HG03342 (cell line): Measurements from ENCODE around the gene PRR29.
A peak's percentile ranks its signal among the peaks of the same experiment; 100 is the strongest.

Source experiments
- ATAC-seq: cut with Tn5 transposase; IDR thresholded peaks from one replicate; pipeline ENCODE4 v1.9.1; 2021; ENCODE audit warnings: mild to moderate bottlenecking, moderate library complexity; ENCODE audit not compliant: unreplicated experiment

PRR29 gene

GRCh38 chr17:63998050-63998720 is at the start of gene PRR29:
TSS of gene PRR29 (plus strand) at chr17:63998351. CDS start at chr17:63998365, 14 bp downstream.
- peak; percentile 62 for ATAC-seq

DNA sequence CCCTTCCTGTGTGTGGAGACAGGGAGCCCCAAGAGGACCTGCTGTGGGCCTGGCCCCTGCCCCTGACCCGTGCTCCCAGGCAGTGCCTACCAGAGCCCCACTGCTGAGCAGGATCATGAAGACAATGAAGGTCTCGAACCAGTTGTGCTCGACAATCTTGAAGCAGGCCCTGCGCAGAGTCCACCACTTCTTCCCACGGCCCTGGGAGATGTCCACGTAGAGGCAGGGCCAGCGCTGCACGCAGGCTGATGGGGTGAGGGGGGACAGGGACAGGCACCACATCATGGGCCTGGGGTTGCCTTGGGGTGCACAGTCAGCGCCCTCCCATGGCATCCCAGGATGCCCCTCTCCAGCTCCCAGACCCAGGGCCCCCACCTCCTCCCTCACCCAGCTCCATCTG is 49.6 kb upstream of the PRR29 start:
- no peak for ATAC-seq

GRCh38 chr17:63949576-63950250 is 48.4 kb upstream of the PRR29 start:
- ATAC-seq = no peak

GRCh38 chr17:63950940-63951907 is 46.9 kb upstream of the PRR29 start:
- ATAC-seq = no peak

- ATAC-seq = peak; percentile 60
These were observed 43.6 kb upstream of the PRR29 start for GRCh38 chr17:63954402-63955063.

- no peak for ATAC-seq
These were observed 42.9 kb upstream of the PRR29 start for GRCh38 chr17:63955232-63955631.

GRCh38 chr17:63955791-63956190 is 42.4 kb upstream of the PRR29 start:
- no peak for ATAC-seq

GRCh38 chr17:63956296-63956920 is 41.7 kb upstream of the PRR29 start:
- ATAC-seq = no peak

- ATAC-seq = no peak
These were observed 38.1 kb upstream of the PRR29 start for GRCh38 chr17:63960006-63960405.

DNA sequence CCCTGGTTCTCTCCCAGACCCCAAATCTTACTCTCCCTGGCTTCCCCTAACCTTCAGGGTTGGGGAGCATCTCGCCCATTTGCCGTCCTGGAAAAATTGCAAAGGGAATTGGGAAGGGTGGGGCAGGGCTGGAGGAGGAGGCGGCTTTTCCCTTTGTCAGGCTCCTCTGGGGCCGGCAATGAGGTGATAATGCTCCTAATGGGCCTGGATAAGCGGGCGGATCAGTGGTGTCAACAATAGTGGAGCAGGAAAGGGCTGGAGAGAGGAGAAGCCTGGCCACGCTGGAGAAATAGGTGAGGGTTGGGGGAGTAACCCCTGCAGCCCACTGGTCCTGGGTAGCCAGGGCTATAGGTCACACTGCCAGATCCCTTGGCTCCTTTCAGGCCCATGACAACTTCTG is 37.7 kb upstream of the PRR29 start:
- no peak for ATAC-seq

- ATAC-seq = no peak
These were observed 36.6 kb upstream of the PRR29 start for GRCh38 chr17:63961355-63962212.

DNA sequence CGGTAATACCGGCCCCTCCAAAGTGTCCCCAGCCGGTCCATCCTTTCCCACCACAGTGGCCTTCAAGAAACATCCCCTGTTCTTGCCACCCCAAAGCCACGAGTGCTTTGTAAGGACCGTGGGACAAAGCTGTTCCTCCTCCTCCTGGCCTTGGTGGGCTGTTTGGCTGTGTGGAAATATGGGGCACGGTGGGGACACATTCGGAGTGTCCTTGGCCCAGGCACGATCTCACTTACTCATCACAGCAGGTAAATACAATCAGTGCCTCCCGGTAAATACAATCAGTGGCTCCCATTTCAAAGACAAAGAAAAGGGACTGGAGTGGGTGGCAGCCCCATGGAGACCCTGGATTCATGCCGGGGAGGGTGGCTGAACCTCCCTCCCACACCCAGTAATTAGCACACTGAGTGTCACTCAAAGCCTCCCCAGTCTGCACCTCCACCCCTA is 35.8 kb upstream of the PRR29 start:
- ATAC-seq = no peak

DNA sequence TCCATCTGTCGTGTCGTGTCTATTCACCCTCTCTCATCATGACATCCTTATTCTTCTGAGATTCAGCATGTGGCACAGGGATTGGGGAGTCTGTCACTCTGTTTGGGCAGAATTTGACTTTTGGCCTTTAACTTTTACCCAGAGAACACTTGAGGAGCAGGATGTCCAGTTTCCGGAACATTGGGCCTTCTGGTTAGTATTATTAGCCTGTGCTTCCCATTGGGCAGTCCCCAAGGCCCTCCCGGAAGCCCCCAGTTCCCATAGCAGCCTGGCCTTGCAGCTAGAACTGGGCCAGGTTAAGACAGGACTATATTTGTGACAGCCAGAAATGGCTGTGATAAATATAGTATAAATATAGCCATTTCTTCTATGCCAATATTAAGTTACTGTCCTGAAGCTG is 35.0 kb upstream of the PRR29 start:
- no peak for ATAC-seq

DNA sequence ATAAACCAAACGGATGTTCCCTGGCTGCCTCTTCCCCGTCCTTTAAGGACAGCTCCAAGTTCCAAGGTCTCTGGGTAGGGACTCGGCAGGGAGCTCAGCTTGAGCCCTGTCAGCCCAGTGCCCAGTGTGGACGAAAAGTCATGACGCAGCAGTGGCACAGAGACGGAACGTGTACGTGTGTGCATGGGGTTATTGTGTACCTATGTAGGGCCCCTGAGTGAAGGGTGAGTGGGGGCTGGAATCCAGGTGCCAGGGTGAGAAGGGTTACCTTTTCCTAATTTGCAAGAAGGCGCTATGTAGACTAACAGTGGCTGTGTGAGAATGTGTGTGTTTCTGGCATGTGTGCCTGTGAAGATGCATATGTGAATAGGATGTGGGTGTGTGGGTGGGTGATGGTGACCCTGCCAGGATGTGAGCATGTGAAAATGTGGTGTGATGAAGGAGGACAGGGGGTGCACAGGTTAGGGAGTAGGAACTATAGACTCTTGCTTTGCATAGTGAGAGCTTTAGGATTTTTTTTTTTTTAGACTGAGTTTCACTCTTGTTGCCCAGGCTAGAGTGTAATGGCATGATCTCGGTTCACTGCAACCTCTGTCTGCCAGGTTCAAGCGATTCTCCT is 31.4 kb upstream of the PRR29 start:
- ATAC-seq = no peak

GRCh38 chr17:63967953-63968352 is 30.2 kb upstream of the PRR29 start:
- ATAC-seq = no peak

- ATAC-seq = no peak
These were observed 28.9 kb upstream of the PRR29 start for GRCh38 chr17:63969278-63969677.

DNA sequence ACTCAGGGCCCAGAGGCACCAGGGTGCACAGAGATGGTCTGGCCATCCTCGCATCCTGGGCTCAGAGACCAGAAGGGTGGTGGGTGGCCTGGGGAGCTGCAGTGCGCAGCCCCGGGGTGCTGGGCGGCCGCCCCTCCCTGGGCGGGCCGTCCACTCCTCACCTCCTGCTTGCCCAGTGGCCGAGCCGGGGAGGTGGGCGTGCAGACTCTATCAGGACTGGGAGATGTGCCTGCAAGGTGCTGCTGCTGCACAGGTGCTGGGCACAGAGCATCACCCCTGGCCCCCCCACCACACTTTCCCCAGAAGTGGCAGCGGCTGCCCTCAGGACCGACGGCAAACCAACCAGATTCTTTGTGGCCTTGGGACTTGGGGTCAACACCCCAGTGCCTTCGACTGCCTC is 25.4 kb upstream of the PRR29 start, which contains the start of gene SCN4A:
SCN4A (minus strand) TSS at position 123 of the 400 bp plus-strand sequence; CDS start at position 46, 77 bp downstream.
- no peak for ATAC-seq

DNA sequence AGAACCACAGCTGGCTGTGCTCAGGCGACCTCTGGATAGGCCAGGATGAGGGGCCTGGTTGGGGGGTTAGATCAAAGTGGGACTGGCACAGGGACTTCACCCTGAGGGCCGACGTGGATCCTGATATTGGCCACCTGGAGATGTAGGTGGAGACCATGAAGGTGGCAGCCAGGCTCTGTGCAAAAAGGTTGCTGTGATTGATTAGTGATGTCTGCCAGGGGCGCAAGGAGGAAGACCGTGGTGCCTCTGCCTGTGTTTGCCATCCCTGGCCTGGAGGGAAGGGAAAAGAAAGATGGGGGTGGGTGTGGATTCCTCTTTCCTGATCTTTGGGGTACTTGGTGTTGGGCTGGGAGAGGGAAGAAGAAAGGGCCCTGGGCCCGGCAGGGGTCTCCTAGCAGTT is 24.9 kb upstream of the PRR29 start:
- no peak for ATAC-seq
